DMS79 treated with DMSO at 0.1 percent for 48 hours (cell line): ENCODE results near the gene PFDN2.
"Not testable (repeated sequence)": the region's sequence is repeated elsewhere in the genome, so short reads cannot be mapped to it uniquely, and the experiment has no call there.

ENCODE experiments used
- DNase-seq: peaks from one replicate; lab custom pipeline; 2025; lab: John Stamatoyannopoulos, UW

Gene PFDN2

GRCh38 chr1:161138431-161138830 lies 20.6 kb upstream of the PFDN2 start:
- DNase-seq, result no peak

- no peak for DNase-seq
Measured at GRCh38 chr1:161137881-161138280, 20.0 kb upstream of the PFDN2 start.

DNA sequence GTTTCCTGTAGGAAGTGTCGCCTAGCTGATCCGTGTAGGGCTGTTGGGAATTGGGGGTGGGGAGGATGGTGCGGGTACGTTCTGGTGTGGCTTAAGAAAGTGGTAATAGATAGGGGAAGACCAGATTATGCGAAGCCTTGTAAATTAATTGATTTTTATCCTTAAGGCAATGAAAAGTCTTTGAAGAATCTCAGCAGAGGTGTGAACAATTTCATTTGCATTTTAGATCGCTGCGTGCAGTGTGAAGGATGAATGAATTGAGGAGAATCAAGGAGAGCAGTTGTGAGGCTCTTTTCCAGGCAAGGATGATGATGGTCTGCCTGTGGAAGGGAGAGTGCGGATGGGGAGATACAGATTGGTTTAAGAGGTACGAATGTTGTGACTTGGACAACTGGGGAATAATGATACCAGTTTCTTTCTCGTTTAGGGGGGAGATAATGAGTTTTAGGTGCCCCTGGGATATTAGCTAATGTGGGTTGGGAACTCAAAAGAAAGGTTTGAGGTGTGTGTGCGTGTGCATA lies 15.4 kb upstream of the PFDN2 start:
- peak; percentile 53 for DNase-seq

GRCh38 chr1:161132410-161133219 lies 14.8 kb upstream of the PFDN2 start, which contains the start of gene DEDD:
TSS of gene DEDD (minus strand) at chr1:161132667. CDS start at chr1:161124462, 8,205 bp downstream.
- DNase-seq, result peak; percentile 97

GRCh38 chr1:161131523-161132409 lies 13.9 kb upstream of the PFDN2 start:
- no peak for DNase-seq

DNA sequence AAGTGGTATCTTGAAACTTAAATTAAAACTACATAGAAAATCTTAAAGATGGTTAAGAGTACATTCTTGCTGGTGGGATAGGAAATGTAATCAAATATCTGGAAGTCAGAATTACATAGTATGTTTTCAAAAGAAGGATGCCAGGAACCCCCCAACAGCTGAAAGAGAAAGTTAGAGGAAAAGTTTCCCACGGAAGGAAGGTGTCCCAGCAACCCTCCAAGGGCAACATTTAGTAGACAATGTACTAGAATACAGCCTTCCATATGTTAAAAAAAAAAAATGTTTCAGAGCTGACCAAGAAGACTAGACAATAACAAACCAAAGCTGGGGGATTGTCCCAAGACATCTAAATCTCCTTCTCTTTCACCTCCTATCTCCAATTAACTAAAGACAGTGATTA lies 12.4 kb upstream of the PFDN2 start:
- DNase-seq, result no peak

- DNase-seq, result no peak
Measured at GRCh38 chr1:161128591-161129420, 11.0 kb upstream of the PFDN2 start.

GRCh38 chr1:161127649-161128048 lies 9.8 kb upstream of the PFDN2 start:
- no peak for DNase-seq

- DNase-seq, result no peak
Measured at GRCh38 chr1:161122967-161123366, 5.1 kb upstream of the PFDN2 start.

DNA sequence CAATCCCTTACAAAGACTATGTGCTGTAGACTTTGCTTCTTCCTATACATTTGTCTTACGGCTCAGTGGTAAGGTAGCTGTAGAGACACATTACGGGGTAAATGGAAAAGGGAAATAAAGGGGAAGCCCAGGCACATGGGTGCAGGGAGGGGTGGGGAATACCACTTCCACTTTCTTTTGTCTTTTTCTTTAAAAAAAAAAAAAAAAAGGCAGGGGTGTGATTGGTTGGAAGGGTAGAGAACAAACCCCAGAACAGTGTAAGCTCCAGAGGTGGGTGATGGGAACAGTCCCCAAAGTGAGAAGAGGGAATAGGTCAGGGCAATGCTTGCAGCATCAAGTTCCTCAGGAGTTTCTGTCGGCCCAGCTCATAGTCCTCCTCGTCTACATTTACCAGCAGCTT lies 4.0 kb upstream of the PFDN2 start:
- no peak for DNase-seq

GRCh38 chr1:161121042-161121650 lies 3.3 kb upstream of the PFDN2 start:
- DNase-seq, result no peak

DNA sequence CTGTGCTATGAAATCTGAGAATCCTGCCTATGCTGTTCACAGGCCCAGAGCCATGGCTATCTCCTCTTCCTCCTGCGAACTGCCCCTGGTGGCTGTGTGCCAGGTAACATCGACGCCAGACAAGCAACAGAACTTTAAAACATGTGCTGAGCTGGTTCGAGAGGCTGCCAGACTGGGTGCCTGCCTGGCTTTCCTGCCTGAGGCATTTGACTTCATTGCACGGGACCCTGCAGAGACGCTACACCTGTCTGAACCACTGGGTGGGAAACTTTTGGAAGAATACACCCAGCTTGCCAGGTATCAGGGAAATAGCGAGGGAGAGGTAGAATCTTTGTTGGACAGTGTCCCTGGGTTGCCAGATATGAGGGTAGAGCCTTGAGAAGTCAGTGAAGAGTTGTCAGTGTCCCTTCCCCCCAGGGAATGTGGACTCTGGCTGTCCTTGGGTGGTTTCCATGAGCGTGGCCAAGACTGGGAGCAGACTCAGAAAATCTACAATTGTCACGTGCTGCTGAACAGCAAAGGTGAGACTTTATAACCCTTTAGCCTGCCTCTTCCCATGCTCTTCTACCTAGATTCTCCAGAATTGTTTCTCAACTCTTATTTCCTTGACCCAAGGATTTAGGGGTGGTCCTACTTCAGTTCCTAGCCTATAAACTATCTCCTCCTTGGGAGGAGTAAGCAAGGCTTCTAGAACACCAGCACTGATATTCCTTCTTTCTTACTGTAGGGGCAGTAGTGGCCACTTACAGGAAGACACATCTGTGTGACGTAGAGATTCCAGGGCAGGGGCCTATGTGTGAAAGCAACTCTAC lies 1.5 kb upstream of the PFDN2 start:
- no peak for DNase-seq

DNA sequence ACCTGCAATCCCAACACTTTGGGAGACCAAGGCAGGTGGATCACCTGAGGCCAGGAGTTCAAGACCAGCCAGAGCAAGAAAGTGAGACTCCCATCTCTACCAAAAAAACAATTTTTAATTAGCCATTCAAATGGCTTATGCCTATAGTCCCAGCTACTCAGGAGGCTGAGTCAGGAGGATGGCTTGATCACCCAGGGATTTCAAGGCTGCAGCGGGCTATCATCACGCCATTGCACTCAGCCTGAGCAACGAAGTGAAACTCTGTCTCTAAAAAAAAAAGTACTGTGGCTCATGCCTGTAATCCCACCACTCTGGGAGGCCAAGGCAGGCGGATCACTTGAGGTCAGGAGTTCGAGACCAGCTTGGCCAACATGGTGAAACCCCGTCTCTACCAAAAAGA lies 1.9 kb downstream of the PFDN2 start:
- DNase-seq, result not testable (repeated sequence)

GRCh38 chr1:161115132-161115711 lies 2.6 kb downstream of the PFDN2 start:
- DNase-seq, result no peak

DNA sequence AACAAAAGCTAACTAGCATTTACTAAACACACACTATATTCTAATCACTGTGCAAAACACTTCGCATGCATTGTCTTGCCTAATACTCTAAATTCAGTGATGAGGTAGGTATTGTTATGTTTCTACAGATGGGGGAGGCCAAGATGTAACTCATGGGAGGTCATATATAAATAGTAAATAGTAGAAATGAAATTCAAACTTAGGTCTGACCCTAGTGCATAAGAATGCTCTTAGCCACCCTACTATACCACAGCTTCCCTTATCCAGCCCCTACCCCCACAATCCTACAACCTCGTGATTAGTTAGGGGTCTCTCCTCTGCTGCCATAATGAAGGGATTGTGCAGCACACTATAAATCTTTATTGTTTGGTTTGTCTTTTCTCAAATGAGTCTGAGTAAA lies 3.3 kb downstream of the PFDN2 start:
- DNase-seq, result no peak

DNA sequence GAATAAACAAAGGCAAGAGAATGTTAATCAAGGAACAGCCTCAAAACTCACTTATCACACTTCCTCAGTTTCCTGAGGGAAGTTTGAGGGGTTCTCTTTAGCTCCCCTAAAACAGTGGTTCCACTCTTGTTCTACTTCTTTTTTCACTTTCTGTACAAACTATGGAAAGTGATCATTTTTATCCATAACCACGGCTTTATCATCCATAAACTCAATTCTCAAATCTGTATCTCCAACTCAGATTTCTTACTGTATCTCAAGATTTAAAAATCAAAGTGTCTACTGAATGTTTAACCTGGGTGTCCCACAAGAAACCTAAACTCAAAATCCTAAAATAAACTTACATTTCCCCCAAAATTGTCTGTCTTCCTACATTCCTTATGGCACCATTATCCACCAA lies 3.9 kb downstream of the PFDN2 start:
- no peak for DNase-seq

- no peak for DNase-seq
Measured at GRCh38 chr1:161111527-161111926, 6.3 kb downstream of the PFDN2 start.

DNA sequence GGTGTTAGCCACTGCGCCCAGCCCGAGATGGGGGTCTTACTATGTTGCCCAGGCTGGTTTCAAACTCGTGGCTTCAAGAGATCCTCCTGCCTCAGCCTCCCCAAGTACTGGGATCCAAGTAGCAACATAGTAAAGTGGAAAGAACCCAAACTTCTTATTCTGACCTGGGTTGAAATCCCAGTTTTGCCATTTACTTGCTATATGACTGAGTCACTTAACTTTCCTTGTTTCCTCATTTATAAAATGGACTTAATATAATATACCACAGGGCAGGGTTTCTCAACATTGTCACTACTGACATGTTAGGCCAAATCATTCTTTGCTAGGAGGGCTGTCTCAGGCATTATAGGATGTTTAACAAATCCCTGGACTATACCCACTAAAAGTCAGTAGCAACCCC lies 6.7 kb downstream of the PFDN2 start:
- DNase-seq, result no peak

DNA sequence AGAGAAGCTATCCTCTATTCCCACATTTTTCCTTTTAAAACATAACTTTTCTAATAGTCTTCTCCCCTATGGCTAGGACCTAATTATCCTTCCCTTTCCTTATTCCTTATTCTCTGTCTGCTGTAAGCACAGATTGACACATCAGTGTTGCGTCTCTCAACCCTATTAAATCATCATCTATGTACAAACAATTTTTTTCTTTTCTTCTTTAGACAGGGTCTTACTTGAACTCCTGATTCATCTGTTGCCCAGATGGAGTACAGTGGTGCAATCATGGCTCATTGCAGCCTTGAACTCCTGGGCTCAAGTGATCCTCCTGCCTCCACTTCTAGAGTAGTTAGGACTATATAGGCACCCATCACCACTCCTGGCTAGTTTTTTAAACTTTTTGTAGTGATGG lies 11.4 kb downstream of the PFDN2 start:
- no peak for DNase-seq

GRCh38 chr1:161100556-161100955 lies 17.3 kb downstream of the PFDN2 start:
- no peak for DNase-seq
